Stimulated activated CD4-positive, alpha-beta T cell treated with anti-CD3 and anti-CD28 coated beads, Interleukin-1b, Interleukin-23, amount 100 ng/mL, for 4 hours (primary cell): ENCODE data around the gene FXYD6.

ENCODE experiments used
- DNase-seq, 2 donors: peaks; one replicate each; pipeline ENCODE4 v3.0.0-alpha.2; 2020; ENCODE audit warnings: low read depth in 2 of 2

Gene FXYD6

DNA sequence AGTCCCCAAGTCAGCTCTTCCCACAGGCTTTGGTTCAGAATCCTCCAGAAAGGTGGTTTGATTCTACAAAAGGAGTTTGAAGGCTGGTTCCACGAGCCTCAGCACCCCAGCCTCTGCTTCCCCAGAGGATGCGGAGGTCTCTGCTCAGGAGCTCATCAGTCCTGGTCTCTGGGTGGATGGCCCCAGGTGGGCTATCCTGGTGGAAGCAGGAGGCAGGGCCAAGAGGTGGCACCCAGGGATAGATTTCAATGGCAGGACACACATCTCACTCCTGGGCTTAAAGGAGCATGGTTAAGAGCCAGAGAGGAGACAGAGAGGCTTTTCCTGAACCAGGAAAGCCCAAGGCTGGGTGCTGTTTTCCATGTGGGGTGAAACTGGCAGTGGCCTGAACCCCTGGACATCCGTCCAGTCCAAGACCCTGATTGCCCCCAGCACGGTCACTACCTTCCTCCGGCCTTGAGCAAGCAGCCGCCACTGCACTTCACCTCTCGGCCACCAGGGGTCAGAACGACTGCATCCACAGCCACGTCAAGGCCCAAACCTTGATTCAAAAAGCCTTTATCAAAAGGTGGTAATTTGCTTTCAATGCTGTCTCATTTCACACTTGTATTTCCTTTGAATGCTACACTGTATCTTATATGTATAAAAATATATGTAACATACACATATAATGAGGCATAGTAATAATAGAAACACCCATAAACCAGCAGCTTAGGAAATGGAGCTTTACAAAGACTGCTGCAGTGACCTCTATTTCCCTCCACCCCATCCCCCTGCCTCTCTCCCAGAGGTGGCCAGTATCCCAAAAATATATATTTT is 32.6 kb downstream of the FXYD6 start:
- DNase-seq: peak; percentile 80 to 85

DNA sequence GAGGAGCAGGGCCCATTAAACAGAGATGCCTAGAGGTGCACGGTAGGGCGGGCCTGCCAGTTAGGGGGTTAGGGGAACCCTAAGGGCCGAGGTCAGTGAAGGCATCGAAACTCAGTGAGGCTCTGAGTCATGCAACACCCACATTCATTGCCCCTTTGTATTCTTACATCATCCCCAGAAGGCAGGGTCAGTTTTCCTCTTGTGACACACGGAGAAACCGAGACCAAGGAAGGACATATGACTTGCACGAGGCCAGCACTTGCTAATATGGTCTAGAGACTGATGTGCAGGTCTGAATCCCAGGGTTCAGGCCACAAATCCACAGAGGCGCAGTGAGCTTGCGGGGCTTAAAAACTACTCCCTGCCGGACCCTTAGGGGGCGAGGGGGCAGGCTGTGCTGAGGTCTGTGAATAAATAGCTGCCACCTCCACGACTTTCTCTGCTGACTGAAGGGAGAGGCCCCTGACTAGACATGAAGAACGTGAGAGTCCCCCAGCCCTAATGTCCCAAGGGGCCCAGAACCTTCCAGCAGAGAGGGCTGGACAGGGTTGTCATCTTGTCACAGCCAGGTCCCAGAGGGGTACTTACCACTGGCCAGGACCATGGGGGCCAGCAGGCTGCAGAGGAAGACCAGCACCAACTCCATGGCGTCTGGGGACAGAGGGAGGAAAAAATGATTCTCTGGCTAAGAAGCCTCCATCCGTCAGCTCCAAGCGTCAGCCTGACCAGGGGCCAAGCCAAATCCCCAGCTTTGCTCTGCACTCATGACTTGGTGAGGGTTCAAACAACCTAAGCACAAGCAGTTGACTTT is 34.1 kb downstream of the FXYD6 start:
- DNase-seq: no peak

DNA sequence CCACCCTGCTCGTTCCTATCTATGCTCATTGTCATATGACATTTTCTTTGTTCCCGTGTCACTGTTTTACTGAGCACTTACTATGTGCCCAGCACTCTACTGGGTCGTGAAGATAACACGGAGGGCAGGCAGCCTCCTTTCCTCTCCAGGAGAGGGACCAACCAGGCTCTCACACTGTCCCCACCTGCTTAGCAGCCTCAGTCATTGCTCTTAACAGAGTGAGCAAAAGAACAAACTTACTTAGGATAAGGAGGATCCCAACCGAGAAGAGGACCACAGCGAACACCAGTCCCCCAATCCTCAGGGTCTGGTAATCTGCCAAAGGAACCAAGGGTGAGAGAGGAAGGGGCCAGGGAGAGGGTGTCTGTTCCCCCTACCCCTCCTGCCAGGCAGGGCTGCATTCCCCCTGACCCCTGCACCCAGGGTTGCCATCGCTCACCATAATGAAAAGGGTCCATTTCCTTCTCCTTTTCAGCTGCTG is 34.9 kb downstream of the FXYD6 start:
- no peak for DNase-seq

- no peak for DNase-seq
Observed at GRCh38 chr11:117840881-117841550, 35.4 kb downstream of the FXYD6 start.

DNA sequence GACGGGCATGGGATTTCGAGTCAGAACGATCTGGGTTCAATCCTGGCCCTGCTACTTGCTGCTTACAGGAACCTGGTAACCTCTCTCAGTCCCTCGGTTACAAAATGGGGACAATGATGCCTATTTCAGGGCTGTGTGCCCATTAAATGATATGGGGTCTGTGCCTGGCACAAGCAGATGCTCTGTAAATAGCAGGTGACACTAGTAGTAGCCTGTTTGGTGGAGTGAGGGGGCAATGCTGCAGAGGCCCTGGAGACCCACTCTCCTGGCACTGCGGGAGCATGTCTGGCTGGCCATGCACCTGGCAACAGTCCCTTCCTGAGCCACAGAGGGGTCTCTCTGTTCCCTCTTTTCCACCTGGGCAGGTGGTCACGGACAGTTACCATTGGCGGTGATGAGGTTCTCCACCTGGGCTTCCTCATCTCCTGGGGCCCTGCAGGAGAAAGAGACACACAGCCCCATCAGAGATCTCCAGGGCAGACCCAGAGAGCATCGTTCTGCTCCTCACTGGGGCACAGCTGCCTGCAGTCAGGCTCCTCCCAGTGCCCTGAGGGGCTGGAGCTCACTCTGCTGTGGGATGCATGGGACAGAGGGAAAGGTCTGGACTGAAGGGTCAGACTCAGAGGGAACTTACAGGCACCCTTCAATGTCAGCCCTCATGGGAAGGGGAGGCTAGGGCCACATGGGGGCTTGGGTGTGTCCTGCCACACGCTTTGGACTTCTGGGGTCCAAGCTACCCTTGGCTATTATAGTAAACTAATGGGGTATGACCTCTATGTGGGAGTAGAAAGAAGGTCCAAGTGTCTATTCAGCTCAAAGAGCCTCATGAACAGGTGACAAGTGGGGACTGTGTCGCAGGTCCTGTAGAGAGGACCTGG is 36.3 kb downstream of the FXYD6 start:
- DNase-seq: no peak

DNA sequence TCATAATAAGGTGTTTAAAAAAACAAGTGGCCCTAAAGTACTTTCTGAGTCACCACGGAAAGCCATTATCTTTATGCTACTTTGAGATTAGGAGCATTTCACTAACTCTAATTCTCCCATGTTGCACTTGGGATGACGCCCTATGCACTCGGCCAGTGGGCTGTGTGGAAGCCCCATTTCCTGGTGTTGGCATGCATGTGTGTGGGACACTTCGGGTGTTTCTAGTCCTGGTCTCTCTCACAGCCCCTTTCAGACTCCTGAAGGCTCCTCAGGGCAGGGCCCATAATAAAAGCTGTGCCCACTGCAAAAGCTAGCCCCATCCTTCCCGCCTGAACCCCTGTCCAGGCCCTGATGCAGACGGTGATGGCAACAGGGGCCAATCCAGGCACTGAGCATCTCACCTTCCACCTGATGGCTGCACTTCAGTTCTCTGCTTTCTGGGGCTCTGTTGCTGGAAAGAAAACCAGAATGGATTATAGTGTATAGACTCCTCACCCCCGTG is 37.0 kb downstream of the FXYD6 start:
- no peak for DNase-seq

- DNase-seq: no peak
Observed at GRCh38 chr11:117838901-117839300, 37.6 kb downstream of the FXYD6 start.

DNA sequence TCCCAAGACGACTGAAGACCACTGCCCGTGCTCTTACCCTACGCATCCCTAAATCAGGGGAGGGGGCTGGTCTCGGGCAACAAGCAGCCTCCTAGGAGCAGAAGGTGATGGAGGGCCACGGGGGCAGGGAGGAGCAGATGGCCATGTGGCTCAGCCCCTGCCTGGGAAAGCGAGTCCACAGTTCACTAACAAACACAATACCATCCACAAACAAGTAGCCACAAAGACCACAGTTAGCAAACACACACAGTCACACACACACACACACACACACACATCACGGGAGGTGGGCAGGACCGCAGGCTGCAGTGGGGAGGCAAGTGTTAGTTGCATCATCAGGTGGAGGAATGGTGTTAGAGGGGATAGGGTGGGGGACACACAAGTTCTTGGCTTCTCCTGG is 38.7 kb downstream of the FXYD6 start:
- no peak for DNase-seq

DNA sequence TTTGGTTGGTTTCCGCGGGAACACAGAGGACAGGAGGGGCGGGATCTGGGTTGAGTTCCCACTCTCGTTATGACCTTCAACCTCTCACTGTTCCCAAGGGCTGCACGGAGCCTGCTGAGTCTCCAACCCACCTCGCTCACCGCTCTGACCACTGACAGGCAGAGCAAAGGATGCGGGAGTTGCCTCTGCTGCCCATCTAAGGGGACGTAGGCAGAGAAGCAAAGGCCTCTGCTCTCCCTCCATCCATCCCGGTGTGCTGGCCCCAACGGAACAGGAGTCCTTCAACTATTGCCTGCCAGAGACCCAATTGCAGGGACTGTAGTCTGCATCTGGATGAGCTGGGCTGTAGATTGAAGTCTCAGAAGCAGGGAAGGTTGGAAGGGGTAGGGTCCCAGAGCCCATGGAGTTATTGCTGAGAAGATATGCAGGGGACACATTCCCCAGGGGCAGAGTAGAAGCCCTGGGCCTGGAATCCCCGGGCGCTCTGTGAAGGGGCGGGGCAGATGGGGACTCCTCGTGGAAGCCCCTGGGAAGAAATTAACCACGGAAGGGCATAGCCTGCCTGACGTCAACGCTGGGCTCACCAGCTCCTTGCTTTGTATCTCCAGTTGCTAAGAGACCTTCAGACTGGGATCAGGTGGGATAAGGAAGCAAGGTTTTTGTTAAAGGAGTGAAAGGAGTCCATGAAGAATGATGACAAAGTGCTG is 39.2 kb downstream of the FXYD6 start:
- no peak for DNase-seq

GRCh38 chr11:117836077-117836960 is 40.1 kb downstream of the FXYD6 start:
- DNase-seq: no peak

DNA sequence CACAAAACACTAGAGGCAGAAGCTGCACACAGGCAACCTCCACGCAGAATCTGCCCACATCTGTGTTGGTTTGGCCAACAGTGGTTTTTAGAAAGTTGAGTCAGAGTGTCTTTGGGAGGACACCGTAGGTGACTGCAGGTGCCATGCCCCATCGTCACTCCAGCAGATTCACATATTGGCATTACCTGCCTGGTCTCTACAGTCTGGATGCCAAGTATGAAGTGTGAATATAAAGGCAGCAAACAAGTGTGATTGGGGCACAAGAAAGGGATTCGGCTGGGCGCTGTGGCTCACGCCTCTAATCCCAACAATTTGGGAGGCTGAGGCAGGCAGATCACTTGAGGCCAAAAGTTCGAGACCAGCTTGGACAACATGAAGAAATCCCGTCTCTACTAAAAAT is 40.9 kb downstream of the FXYD6 start:
- no peak for DNase-seq

GRCh38 chr11:117834838-117835443 is 41.5 kb downstream of the FXYD6 start:
- DNase-seq: no peak

GRCh38 chr11:117834068-117834810 is 42.2 kb downstream of the FXYD6 start:
- no peak for DNase-seq

GRCh38 chr11:117833401-117833891 is 43.0 kb downstream of the FXYD6 start:
- no peak for DNase-seq

GRCh38 chr11:117832511-117832910 is 43.9 kb downstream of the FXYD6 start:
- DNase-seq: no peak

- no peak for DNase-seq
Observed at GRCh38 chr11:117831661-117832415, 44.6 kb downstream of the FXYD6 start.

DNA sequence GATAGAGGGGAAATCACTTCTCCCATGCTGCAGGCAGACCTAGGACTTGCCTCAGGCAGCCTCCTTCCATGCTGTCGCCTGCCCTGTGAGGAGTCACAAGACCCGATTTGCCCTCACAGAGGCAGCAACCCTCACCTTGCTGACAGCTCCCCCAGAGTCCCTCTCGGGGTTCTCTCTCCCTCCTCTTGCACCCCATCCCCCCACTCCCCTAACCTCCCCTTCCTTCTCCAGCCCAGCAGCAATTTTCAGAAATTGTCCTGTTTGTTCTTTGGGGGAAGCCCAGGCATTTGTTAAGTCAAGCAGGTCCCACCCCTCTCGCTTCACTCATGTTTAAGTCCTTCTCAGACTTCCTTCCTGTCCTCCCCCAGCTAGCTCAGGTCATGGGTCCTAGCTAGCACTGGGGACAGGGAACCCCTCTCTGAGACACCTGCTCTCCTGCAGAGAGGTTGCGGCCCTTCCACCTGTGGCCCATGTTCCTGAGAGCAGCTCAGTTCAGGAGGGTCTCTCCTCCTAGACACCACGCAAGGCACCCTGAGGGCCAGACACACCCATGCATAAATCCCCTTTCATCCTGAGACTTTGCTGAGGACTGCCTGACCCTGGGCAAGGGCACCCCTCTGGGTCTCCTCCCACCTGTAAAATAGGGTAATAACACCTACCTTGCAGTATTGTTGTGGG is 45.6 kb downstream of the FXYD6 start:
- no peak for DNase-seq
